GM10847 (cell line): ENCODE measurements around the gene GPR78.

Experiments used
- POLR2A ChIP-seq: IDR thresholded peaks from 2 replicates; pipeline ENCODE4 v1.6.1; 2011; ENCODE audit not compliant: insufficient read length; ENCODE audit errors: extremely low read depth

Gene GPR78

GRCh38 chr4:8571702-8572685 is 8.2 kb upstream of the GPR78 start:
- no peak for TF ChIP-seq POLR2A

DNA sequence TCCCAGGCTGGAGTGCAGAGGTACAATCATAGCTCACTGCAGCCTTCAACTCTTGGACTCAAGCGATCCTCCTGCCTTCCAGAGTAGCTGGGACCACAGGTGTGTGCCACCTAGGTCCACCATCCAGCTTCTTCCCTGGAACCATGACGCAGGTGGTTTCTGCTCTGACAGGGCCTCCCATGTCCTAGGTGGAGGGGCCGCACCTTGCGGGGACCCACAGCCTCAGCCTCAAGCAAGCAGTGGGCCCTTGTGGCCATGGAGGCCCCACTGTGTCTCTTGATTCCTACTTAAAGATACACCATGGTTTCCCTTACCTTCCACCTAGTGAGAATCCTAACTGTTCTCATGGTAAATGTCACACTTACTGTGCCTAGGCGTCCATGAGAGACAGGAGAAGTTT is 6.9 kb upstream of the GPR78 start:
- TF ChIP-seq POLR2A = no peak

DNA sequence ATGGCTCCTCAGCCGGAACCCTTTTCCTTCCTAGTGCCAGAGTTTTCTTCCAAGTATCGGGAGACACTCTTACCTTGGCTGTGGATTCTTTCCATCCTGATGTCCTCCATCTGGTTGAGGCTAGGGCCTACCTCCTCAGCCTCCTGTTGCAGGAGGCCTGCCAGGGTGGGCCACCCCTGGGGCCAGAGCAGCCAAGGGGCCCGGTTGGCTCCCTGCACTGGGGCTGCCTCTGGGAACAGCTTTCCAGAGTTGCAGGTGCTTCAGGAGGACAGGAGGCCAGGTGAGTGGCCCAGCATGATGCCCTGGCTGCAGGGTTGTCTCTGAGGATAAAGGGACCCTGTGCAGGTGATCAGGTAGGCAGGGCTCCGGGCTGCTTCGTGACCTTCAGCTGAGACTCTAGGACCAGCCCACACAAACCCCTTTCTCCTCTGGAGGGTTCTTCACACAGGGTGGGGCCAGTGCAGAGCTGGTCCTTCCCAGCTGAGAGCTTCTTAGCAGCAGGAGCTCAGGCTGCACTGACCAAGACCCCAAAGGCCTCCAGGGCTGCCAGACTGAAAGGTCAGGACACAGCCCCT is 5.3 kb upstream of the GPR78 start:
- TF ChIP-seq POLR2A = no peak

DNA sequence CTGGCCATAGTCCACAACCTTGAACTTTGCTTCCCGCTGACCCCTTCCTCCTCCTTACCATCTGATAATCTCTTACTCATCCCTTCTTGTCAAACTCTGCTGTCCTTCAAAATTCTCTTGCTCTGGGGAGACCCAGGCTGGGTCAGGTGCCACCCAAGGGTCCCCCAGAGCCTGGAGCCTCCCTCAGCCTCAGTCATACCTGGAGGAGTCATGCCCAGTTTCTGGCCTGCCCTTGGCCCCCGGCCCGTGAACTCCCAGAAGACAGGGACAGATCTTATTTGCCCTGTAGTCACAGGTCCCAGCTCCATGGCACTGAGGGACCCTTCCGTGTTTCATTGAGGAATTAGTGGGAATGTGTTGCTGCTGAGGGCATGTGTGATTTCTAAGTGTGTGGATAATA is 4.7 kb upstream of the GPR78 start:
- no peak for TF ChIP-seq POLR2A

GRCh38 chr4:8577046-8577445 is 3.1 kb upstream of the GPR78 start:
- TF ChIP-seq POLR2A = no peak

DNA sequence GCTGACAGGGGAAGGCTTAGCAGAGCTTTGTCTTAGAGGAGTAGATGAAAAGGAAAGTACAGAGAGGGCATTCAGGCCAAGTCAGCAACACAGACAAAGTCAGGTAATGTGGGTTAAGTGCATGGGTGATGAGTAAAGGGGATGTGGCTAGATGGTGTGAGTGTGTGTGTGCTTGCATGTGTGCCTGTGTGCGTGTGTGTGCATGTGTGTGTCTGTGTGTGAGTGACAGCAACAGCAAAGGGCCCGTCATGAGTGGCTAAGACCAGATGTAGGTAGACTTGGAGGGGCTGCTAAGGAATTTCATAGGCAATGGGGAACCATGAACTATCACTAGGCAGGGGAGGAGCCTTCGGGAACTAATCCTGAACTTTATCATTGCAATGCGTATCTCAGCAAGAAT is 2.2 kb upstream of the GPR78 start:
- TF ChIP-seq POLR2A = no peak

- TF ChIP-seq POLR2A = no peak
Observed at GRCh38 chr4:8578717-8579116, 1.5 kb upstream of the GPR78 start.

- no peak for TF ChIP-seq POLR2A
Observed at GRCh38 chr4:8579526-8580320, 469 bp upstream of the GPR78 start.

GRCh38 chr4:8581094-8581861 is 1.1 kb downstream of the GPR78 start:
- TF ChIP-seq POLR2A = no peak

GRCh38 chr4:8582016-8582415 is 1.8 kb downstream of the GPR78 start:
- TF ChIP-seq POLR2A = no peak

DNA sequence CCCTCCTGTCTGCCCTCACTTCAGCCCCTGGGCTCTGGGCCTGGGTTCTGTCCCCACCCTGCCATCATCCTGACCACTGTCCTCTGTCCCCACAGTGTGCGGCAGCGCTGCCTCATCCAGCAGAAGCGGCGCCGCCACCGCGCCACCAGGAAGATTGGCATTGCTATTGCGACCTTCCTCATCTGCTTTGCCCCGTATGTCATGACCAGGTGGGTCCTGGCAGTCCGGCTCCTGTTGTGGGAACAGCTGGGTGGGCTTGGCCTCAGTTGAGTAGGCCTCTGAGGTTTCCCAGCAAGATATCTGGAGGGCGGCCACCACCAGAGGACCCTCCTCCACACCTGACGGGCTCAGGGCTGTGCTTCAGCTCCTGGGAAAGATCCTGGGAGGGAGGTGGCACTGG is 2.2 kb downstream of the GPR78 start:
- TF ChIP-seq POLR2A = no peak

- TF ChIP-seq POLR2A = no peak
Observed at GRCh38 chr4:8582941-8583654, 2.9 kb downstream of the GPR78 start.

DNA sequence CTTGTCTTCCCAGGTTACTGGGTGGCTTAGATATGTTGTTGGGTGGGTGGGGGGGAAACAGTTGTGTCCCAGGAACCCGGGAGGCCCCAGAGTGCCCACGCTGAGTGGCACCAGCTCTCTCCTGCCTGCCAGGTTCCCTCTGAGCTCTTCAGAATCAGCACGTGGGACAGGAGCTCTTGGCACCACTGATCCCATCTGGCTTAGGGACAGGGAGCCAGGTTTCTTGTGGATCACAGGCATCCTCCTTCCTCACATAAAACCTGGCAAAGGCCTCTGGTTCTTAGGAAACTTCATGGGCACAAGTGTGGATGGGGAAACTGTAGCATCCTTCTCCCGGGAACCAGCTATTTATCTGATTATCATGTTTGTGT is 3.4 kb downstream of the GPR78 start:
- TF ChIP-seq POLR2A = no peak

DNA sequence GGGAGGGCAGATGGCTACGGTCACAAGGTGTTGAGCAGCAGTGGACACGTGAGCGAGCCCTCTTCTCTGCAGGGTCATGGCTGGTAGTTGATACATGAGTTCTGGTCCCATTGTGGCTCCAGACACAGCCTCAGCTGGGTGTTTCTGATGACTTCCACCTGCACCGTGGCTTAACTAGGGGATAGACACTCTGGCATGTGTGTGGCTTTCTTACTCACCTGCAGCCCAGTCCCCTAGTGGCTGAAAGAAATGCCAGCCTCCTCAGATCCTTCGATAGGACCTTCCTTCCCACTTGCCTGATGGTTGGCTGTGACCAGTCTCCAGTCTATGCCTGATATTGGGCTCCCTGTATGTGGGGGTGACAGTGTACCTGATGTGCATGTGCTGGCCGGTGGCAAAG is 5.0 kb downstream of the GPR78 start:
- no peak for TF ChIP-seq POLR2A
